ENCODE measurements around the gene CAMKV.
A peak's percentile ranks its signal among the peaks of the same experiment; 100 is the strongest.
"Not testable (repeated sequence)": the region's sequence is repeated elsewhere in the genome, so short reads cannot be mapped to it uniquely, and the experiment has no call there.

Gene CAMKV

DNA sequence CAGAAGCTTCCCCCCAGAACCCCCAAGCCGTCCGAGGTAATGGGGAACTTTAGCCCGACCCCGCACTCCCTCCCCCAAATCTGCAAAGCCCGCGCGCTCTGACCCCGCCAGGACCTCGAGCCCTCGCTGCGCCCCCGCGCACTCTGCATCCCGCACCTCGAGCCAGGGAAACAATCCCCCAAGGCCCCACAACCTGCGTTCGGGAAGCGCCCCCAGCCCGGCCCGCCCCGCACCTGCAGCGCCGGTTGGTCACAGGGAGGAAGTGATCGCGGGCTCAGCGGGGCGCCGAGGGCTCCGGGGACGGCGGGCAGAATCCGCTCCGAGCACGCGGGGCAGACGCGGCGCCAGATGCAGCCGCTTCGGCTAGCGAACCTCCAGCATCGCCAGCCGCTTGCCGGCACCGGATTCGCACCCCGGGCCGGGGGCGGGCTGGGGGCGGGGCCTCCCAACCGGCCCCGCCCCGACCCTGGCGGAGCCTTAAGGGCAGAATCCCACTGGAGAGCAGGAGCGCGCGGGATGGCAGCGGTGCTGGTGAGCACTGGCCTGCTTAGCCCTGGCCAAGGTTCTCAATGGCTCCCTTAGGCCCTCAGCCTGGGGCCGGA, at the start of gene CAMKV:
Gene CAMKV, minus strand, starts transcription at position 382 of the 602 bp plus-strand sequence. CDS start 7,518 bp downstream, outside the sequence.
- no peaks in the 10 kb centered on the region for H3F3A ChIP-seq (ENCODE audit: insufficient read depth)
- H3K27ac ChIP-seq (ENCODE audit: low read depth, low read length), result no peak within 1 kb of the TSS
- no peaks in the 10 kb centered on the region for H3K79me2 ChIP-seq (ENCODE audit: insufficient read depth, low read length)
- TF ChIP-seq, protein P1, sequence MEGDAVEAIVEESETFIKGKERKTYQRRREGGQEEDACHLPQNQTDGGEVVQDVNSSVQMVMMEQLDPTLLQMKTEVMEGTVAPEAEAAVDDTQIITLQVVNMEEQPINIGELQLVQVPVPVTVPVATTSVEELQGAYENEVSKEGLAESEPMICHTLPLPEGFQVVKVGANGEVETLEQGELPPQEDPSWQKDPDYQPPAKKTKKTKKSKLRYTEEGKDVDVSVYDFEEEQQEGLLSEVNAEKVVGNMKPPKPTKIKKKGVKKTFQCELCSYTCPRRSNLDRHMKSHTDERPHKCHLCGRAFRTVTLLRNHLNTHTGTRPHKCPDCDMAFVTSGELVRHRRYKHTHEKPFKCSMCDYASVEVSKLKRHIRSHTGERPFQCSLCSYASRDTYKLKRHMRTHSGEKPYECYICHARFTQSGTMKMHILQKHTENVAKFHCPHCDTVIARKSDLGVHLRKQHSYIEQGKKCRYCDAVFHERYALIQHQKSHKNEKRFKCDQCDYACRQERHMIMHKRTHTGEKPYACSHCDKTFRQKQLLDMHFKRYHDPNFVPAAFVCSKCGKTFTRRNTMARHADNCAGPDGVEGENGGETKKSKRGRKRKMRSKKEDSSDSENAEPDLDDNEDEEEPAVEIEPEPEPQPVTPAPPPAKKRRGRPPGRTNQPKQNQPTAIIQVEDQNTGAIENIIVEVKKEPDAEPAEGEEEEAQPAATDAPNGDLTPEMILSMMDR (IDR thresholded peaks at IDR 0.05; ENCODE audit: insufficient read depth, low read length, poor library complexity, severe bottlenecking), result no peak
- no peaks in the 10 kb centered on the region for H3K9me3 ChIP-seq (ENCODE audit: insufficient read depth, low read length)
- no peaks in the 10 kb centered on the region for H4K20me1 ChIP-seq (ENCODE audit: low read depth, low read length)
- no peak within 1 kb of the TSS for H2AFZ ChIP-seq (ENCODE audit: low read depth, low read length, severe bottlenecking)
- peak within 1 kb of the TSS; percentile 39 for H3K4me2 ChIP-seq (ENCODE audit: low read depth, low read length, poor library complexity, severe bottlenecking)
- no peak within 1 kb of the TSS for H3K9ac ChIP-seq (ENCODE audit: low read length)
- H3K36me3 ChIP-seq (ENCODE audit: low read length), result no peaks in the 10 kb centered on the region
- no peaks in the 10 kb centered on the region for H3K9me2 ChIP-seq (replicated peaks; ENCODE audit: insufficient read depth, low read length)
- H3K27me3 ChIP-seq (ENCODE audit: low read length), result no peaks in the 10 kb centered on the region
- H3K4me3 ChIP-seq (ENCODE audit: insufficient read depth, low read length, poor library complexity, severe bottlenecking), result no peak within 1 kb of the TSS

GRCh38 chr3:49917806-49918590, 48.3 kb upstream of the CAMKV start:
- not testable (repeated sequence) for H3K4me2 ChIP-seq (ENCODE audit: low read depth, low read length, poor library complexity, severe bottlenecking); H3K9me2 ChIP-seq (replicated peaks; ENCODE audit: insufficient read depth, low read length); H3K9ac ChIP-seq (ENCODE audit: low read length)

GRCh38 chr3:49916686-49917085, 47.0 kb upstream of the CAMKV start:
- no peaks in the 10 kb centered on the region for H3F3A ChIP-seq (ENCODE audit: insufficient read depth)
- no peak overlapping the region for H2AFZ ChIP-seq (ENCODE audit: low read depth, low read length, severe bottlenecking)
- H3K4me2 ChIP-seq (ENCODE audit: low read depth, low read length, poor library complexity, severe bottlenecking), result no peak overlapping the region

More at GRCh38 chr3:49917806-49918590, 48.3 kb upstream of the CAMKV start:
- not testable (repeated sequence) for H3K4me3 ChIP-seq (ENCODE audit: insufficient read depth, low read length, poor library complexity, severe bottlenecking); H2AFZ ChIP-seq (ENCODE audit: low read depth, low read length, severe bottlenecking); H3K79me2 ChIP-seq (ENCODE audit: insufficient read depth, low read length); H4K20me1 ChIP-seq (ENCODE audit: low read depth, low read length); H3K27ac ChIP-seq (ENCODE audit: low read depth, low read length); H3K9me3 ChIP-seq (ENCODE audit: insufficient read depth, low read length); H3K36me3 ChIP-seq (ENCODE audit: low read length); H3F3A ChIP-seq (ENCODE audit: insufficient read depth); H3K27me3 ChIP-seq (ENCODE audit: low read length)

GRCh38 chr3:49914906-49915305, 45.2 kb upstream of the CAMKV start:
- Histone ChIP-seq H3K27ac (ENCODE audit: low read depth, low read length) (no peak overlapping the region), H3K4me2 (ENCODE audit: low read depth, low read length, poor library complexity, severe bottlenecking) (no peak overlapping the region), H3K9ac (ENCODE audit: low read length) (no peak overlapping the region), H2AFZ (ENCODE audit: low read depth, low read length, severe bottlenecking) (no peak overlapping the region), H3K9me2 (replicated peaks; ENCODE audit: insufficient read depth, low read length) (no peaks in the 10 kb centered on the region), H3F3A (ENCODE audit: insufficient read depth) (no peaks in the 10 kb centered on the region), H4K20me1 (ENCODE audit: low read depth, low read length) (no peaks in the 10 kb centered on the region), H3K9me3 (ENCODE audit: insufficient read depth, low read length) (no peaks in the 10 kb centered on the region), H3K79me2 (ENCODE audit: insufficient read depth, low read length) (no peaks in the 10 kb centered on the region), H3K27me3 (ENCODE audit: low read length) (no peaks in the 10 kb centered on the region), H3K36me3 (ENCODE audit: low read length) (no peaks in the 10 kb centered on the region), H3K4me3 (ENCODE audit: insufficient read depth, low read length, poor library complexity, severe bottlenecking) (no peak overlapping the region)
- TF ChIP-seq, protein P1 (IDR thresholded peaks at IDR 0.05; ENCODE audit: insufficient read depth, low read length, poor library complexity, severe bottlenecking), result no peak
- no peak for TF ChIP-seq EZH2phosphoT487 (conservative IDR thresholded peaks at IDR 0.05; ENCODE audit: low read length)

More at GRCh38 chr3:49916686-49917085, 47.0 kb upstream of the CAMKV start:
- no peaks in the 10 kb centered on the region for H3K9me3 ChIP-seq (ENCODE audit: insufficient read depth, low read length)
- H3K27ac ChIP-seq (ENCODE audit: low read depth, low read length), result no peak overlapping the region
- no peak overlapping the region for H3K4me3 ChIP-seq (ENCODE audit: insufficient read depth, low read length, poor library complexity, severe bottlenecking)
- no peaks in the 10 kb centered on the region for H4K20me1 ChIP-seq (ENCODE audit: low read depth, low read length)
- H3K36me3 ChIP-seq (ENCODE audit: low read length), result no peaks in the 10 kb centered on the region
- H3K9ac ChIP-seq (ENCODE audit: low read length), result no peak overlapping the region
- no peaks in the 10 kb centered on the region for H3K27me3 ChIP-seq (ENCODE audit: low read length)
- H3K79me2 ChIP-seq (ENCODE audit: insufficient read depth, low read length), result no peaks in the 10 kb centered on the region
- no peak for TF ChIP-seq EZH2phosphoT487 (conservative IDR thresholded peaks at IDR 0.05; ENCODE audit: low read length)
- TF ChIP-seq, protein P1 (IDR thresholded peaks at IDR 0.05; ENCODE audit: insufficient read depth, low read length, poor library complexity, severe bottlenecking), result no peak
- H3K9me2 ChIP-seq (replicated peaks; ENCODE audit: insufficient read depth, low read length), result no peaks in the 10 kb centered on the region
